KMS-11 (cell line): ENCODE data around the gene ASB1.

Experiments used
- H2AFZ ChIP-seq: fragments of 200-600 bp; sonication (generic); 2 replicates; pipeline ENCODE4 v1.6.1; 2016; ENCODE audit warnings: antibody characterized with exemption, mixed run types, low read depth
- H3K27ac ChIP-seq: fragments of 200-600 bp; sonication (generic); 2 replicates; pipeline ENCODE4 v1.6.1; 2016; ENCODE audit warnings: mild to moderate bottlenecking, mixed run types
- H3K27me3 ChIP-seq: fragments of 200-600 bp; sonication (generic); 2 replicates; pipeline ENCODE4 v1.6.1; 2017; ENCODE audit warnings: mild to moderate bottlenecking, low read depth, mixed run types, moderate library complexity; ENCODE audit not compliant: insufficient read depth
- H3K36me3 ChIP-seq: fragments of 200-600 bp; sonication (generic); 2 replicates; pipeline ENCODE4 v1.6.1; 2017; ENCODE audit warnings: mild to moderate bottlenecking, mixed run types; ENCODE audit not compliant: insufficient read depth
- H3K4me1 ChIP-seq: fragments of 200-600 bp; sonication (generic); 2 replicates; pipeline ENCODE4 v1.6.1; 2016; ENCODE audit warnings: mild to moderate bottlenecking, low read depth, mixed run types; ENCODE audit not compliant: poor library complexity, severe bottlenecking
- H3K4me2 ChIP-seq: fragments of 200-600 bp; sonication (generic); 2 replicates; pipeline ENCODE4 v1.7.0; 2016; ENCODE audit warnings: mild to moderate bottlenecking, mixed run types
- H3K4me3 ChIP-seq: fragments of 200-600 bp; sonication (generic); IDR thresholded peaks from 2 replicates; pipeline ENCODE4 v1.6.1; 2017; ENCODE audit warnings: low read depth, low read length, mixed read lengths; ENCODE audit not compliant: insufficient read depth
- H3K79me2 ChIP-seq: fragments of 200-600 bp; sonication (generic); 2 replicates; pipeline ENCODE4 v1.6.1; 2016; ENCODE audit warnings: low read depth, mixed run types; ENCODE audit not compliant: insufficient read depth
- H3K9ac ChIP-seq: fragments of 200-600 bp; sonication (generic); 2 replicates; pipeline ENCODE4 v1.6.1; 2016; ENCODE audit warnings: mild to moderate bottlenecking, mixed run types
- H4K20me1 ChIP-seq: fragments of 200-600 bp; sonication (generic); 2 replicates; pipeline ENCODE4 v1.6.1; 2016; ENCODE audit warnings: mild to moderate bottlenecking, mixed run types; ENCODE audit not compliant: insufficient read depth
- CTCF ChIP-seq: fragments of 200-600 bp; sonication (generic); conservative IDR thresholded peaks from 2 replicates; pipeline ENCODE4 v1.6.1; 2017; ENCODE audit warnings: low read depth, mild to moderate bottlenecking, antibody characterized with exemption, low read length, moderate library complexity, mixed read lengths

Gene ASB1

DNA sequence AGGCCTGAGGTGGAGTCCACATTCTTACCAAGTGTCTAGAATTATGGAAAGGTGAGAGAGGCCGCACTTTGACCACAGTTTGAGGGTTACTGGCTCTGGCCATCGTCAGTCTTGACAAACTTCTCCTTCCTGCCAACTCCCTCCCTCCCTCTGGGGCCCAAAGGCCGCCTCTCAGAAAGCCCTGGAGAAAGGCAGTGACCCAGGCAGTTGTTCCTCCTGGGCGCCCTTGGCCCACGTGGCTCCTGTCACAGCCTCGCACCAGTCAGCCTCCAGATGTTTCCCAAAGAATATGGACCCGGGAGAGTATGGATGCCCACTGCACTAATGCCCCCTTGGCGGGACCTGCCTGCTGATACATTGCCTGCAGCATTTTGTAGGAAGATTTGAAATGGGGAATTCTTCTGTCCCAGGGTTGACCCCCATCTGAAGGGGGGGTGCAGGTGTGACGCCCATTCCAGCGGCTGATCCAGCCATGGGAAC lies 61.7 kb downstream of the ASB1 start:
- H3K4me1 ChIP-seq = no peaks in the 10 kb centered on the region
- H3K36me3 ChIP-seq = no peaks in the 10 kb centered on the region
- no peaks in the 10 kb centered on the region for H3K27me3 ChIP-seq
- no peaks in the 10 kb centered on the region for H4K20me1 ChIP-seq
- H3K4me3 ChIP-seq = no peak overlapping the region
- no peak overlapping the region for H3K4me2 ChIP-seq
- no peaks in the 10 kb centered on the region for H3K79me2 ChIP-seq
- no peak overlapping the region for H3K9ac ChIP-seq
- no peak for TF ChIP-seq CTCF
- no peak overlapping the region for H2AFZ ChIP-seq
- no peak overlapping the region for H3K27ac ChIP-seq

DNA sequence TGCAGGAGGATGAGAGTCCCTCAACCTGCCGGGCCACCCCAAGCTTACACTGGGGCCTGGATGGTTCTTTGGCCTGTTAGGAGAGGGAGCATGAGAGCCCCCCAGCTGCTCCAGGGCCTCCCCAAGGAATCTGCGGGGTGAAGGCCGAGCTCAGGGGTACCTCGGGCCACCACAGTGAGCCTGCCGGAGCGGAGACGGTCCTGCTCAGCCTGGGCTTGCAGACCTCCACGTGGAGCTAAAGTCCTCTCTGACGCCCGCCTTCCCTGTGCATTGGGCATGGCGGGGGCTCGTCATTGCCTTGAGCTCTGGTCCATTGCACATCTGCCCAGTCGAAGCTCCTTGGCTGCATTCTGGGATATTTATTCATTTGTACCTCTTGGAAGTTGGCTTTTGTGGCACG lies 62.7 kb downstream of the ASB1 start:
- TF ChIP-seq CTCF = no peak
- Histone ChIP-seq H3K79me2 (no peaks in the 10 kb centered on the region), H3K4me1 (no peaks in the 10 kb centered on the region), H3K27me3 (no peaks in the 10 kb centered on the region), H3K36me3 (no peaks in the 10 kb centered on the region), H3K4me3 (no peak overlapping the region), H3K27ac (no peak overlapping the region), H4K20me1 (no peaks in the 10 kb centered on the region), H3K9ac (no peak overlapping the region), H2AFZ (no peak overlapping the region), H3K4me2 (no peak overlapping the region)

- Histone ChIP-seq H3K27me3 (no peaks in the 10 kb centered on the region), H4K20me1 (no peaks in the 10 kb centered on the region), H2AFZ (no peak overlapping the region), H3K4me2 (no peak overlapping the region), H3K36me3 (no peaks in the 10 kb centered on the region), H3K9ac (no peak overlapping the region), H3K27ac (no peak overlapping the region), H3K4me1 (no peaks in the 10 kb centered on the region), H3K79me2 (no peaks in the 10 kb centered on the region), H3K4me3 (no peak overlapping the region)
- no peak for TF ChIP-seq CTCF
Observed at GRCh38 chr2:238489896-238490295, 63.2 kb downstream of the ASB1 start.

- no peak for TF ChIP-seq CTCF
- Histone ChIP-seq H3K36me3 (no peaks in the 10 kb centered on the region), H3K9ac (no peak overlapping the region), H3K4me2 (no peak overlapping the region), H3K27me3 (no peaks in the 10 kb centered on the region), H3K79me2 (no peaks in the 10 kb centered on the region), H2AFZ (no peak overlapping the region), H4K20me1 (no peaks in the 10 kb centered on the region), H3K4me1 (no peaks in the 10 kb centered on the region), H3K27ac (no peak overlapping the region), H3K4me3 (no peak overlapping the region)
Observed at GRCh38 chr2:238492840-238493239, 66.1 kb downstream of the ASB1 start.
